ENCODE data around the gene NSUN7. TPM values are rescaled to one million over a fixed set of nuclear protein-coding genes. Genes with fewer than 3 reads are reported as not detected.
"Not testable (repeated sequence)": the region's sequence is repeated elsewhere in the genome, so short reads cannot be mapped to it uniquely, and the experiment has no call there.

The NSUN7 gene
- total and polyA plus RNA-seq, 9 of the 15 experiments (the other 6 are each of a cell fraction or from before 2014, with no cell fraction given): not detected

DNA sequence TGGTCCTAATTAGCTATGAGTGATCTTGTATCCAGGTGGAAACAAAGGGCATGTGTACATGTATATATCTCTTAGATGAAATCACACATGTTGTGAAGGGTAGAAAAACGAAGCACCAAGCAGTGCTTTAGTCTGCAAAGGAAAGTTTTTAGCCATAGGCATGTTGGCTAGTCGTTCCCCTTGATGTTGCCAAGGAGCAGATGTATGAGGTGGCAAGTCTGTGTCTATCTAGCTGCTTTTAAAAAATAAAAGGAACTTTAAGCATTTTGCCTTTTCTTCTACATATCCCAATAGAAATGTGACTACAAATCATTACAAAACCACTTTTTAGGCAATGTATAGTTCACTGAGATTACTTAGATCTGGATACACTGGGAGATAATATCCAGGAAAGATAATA, 63.1 kb downstream of the NSUN7 start:
- no peaks in the 10 kb centered on the region for H3K9me3 ChIP-seq (replicated peaks; ENCODE audit: control insufficient read depth, insufficient read depth, low read depth, low read length)
- FAIRE-seq (no peak), DNase-seq (ENCODE audit: extremely low read depth in 1 of 4, low spot score in 3 of 4) (no peak), ATAC-seq (no peak)
- no peaks in the 10 kb centered on the region for H3K79me2 ChIP-seq (ENCODE audit: control insufficient read depth, insufficient read depth, low read length)
- TF ChIP-seq SETDB1 (IDR thresholded peaks at IDR 0.05; ENCODE audit: low read length) (no peak), ZNF717 (CRISPR knock-in tag; IDR thresholded peaks at IDR 0.05) (no peak), HOXB6 (CRISPR knock-in tag; IDR thresholded peaks at IDR 0.05; ENCODE audit: borderline replicate concordance) (no peak), MTA1 (IDR thresholded peaks at IDR 0.05; ENCODE audit: borderline replicate concordance) (no peak), ZNF583 (CRISPR knock-in tag; IDR thresholded peaks at IDR 0.05) (no peak), FOXK2 (conservative IDR thresholded peaks at IDR 0.05 in 1 of 2, IDR thresholded peaks at IDR 0.05 in 1 of 2; ENCODE audit: low read depth in 2 of 2) (no peak), GABPB2 (CRISPR knock-in tag; conservative IDR thresholded peaks at IDR 0.05) (no peak), ZNF316 (IDR thresholded peaks at IDR 0.05) (no peak)
- TF ChIP-seq, protein P1, sequence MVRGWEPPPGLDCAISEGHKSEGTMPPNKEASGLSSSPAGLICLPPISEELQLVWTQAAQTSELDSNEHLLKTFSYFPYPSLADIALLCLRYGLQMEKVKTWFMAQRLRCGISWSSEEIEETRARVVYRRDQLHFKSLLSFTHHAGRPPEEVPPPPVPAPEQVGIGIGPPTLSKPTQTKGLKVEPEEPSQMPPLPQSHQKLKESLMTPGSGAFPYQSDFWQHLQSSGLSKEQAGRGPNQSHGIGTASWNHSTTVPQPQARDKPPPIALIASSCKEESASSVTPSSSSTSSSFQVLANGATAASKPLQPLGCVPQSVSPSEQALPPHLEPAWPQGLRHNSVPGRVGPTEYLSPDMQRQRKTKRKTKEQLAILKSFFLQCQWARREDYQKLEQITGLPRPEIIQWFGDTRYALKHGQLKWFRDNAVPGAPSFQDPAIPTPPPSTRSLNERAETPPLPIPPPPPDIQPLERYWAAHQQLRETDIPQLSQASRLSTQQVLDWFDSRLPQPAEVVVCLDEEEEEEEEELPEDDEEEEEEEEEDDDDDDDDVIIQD (CRISPR knock-in tag; IDR thresholded peaks at IDR 0.05): no peak
- TF ChIP-seq, protein P2, sequence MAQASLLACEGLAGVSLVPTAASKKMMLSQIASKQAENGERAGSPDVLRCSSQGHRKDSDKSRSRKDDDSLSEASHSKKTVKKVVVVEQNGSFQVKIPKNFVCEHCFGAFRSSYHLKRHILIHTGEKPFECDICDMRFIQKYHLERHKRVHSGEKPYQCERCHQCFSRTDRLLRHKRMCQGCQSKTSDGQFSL (CRISPR knock-in tag; IDR thresholded peaks at IDR 0.05): no peak
- TF ChIP-seq, protein P2 (tag; IDR thresholded peaks at IDR 0.05): no peak
- no TSS peak for BruUV-seq (replicated peaks)
- ChIA-PET POLR2A (no interaction called here), CTCF (ENCODE audit: low intra/inter-chr PET ratio) (no interaction called here)
- H3K4me2 ChIP-seq (ENCODE audit: insufficient read depth, low read length): no peak overlapping the region
- no peaks in the 10 kb centered on the region for H3K9me1 ChIP-seq (ENCODE audit: control insufficient read depth, insufficient read depth, low read length)
- no peak overlapping the region for H2AFZ ChIP-seq (ENCODE audit: low read depth, low read length)
- in situ Hi-C loops (cut with MboI) (no loop called here), intact Hi-C loops (cut with micrococcal nuclease) (no loop called here)
- peaks cover 7 to 9% of the 10 kb centered on the region in 2 experiments; a peak in 3 of 5 replicates for H3K27me3 ChIP-seq (ENCODE audit: control insufficient read depth in 2 of 2, insufficient read depth in 2 of 2, low read length in 2 of 2)
- H3K4me3 ChIP-seq: no peak overlapping the region
- no peak overlapping the region for H3K9ac ChIP-seq (ENCODE audit: insufficient read depth in 1 of 2, low read depth in 2 of 2, low read length in 2 of 2)
- H3K27ac ChIP-seq (ENCODE audit: extremely low read depth, low read depth, low read length): no peak overlapping the region
- no peaks in the 10 kb centered on the region for H4K20me1 ChIP-seq (replicated peaks; ENCODE audit: control insufficient read depth, insufficient read depth, low read length)
- WGBS (ENCODE audit: insufficient coverage, low coverage, missing lambda C conversion rate): 4% methylated on average over 2 of the region's 2 CpGs
- H3K36me3 ChIP-seq (ENCODE audit: control insufficient read depth, insufficient read depth, low read length): no peaks in the 10 kb centered on the region
- H3K4me1 ChIP-seq (replicated peaks in 1 of 2; ENCODE audit: control insufficient read depth in 2 of 2, insufficient read depth in 2 of 2, low read length in 2 of 2): no peaks in the 10 kb centered on the region

DNA sequence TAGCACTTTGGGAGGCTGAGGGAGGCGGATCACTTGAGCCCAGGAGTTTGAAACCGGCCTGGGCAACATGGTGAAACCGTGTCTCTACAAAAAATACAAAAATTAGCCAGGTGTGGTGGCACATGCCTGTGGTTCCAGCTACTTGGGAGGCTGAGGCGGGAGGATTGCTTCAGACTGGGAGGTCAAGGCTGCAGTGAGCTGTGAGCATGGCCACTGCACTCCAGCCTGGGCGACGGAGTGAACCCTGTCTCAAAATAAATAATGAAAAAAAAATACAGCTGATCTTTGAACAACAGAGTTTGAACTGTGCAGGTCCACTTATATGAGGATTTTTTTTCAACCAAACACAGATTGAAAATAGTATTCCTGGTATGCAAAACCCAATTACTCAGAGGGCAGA, 67.4 kb downstream of the NSUN7 start:
- CTCF ChIA-PET (ENCODE audit: low intra/inter-chr PET ratio); in situ Hi-C loops (cut with MboI); H3K4me2 ChIP-seq (ENCODE audit: insufficient read depth, low read length); H3K27ac ChIP-seq (ENCODE audit: extremely low read depth, low read depth, low read length); DNase-seq (ENCODE audit: extremely low read depth in 1 of 4, low spot score in 3 of 4); FAIRE-seq; H4K20me1 ChIP-seq (replicated peaks; ENCODE audit: control insufficient read depth, insufficient read depth, low read length); H3K4me3 ChIP-seq; H2AFZ ChIP-seq (ENCODE audit: low read depth, low read length); intact Hi-C loops (cut with micrococcal nuclease); H3K36me3 ChIP-seq (ENCODE audit: control insufficient read depth, insufficient read depth, low read length); H3K9me3 ChIP-seq (replicated peaks; ENCODE audit: control insufficient read depth, insufficient read depth, low read depth, low read length); H3K9me1 ChIP-seq (ENCODE audit: control insufficient read depth, insufficient read depth, low read length); H3K9ac ChIP-seq (ENCODE audit: insufficient read depth in 1 of 2, low read depth in 2 of 2, low read length in 2 of 2); H3K4me1 ChIP-seq (replicated peaks in 1 of 2; ENCODE audit: control insufficient read depth in 2 of 2, insufficient read depth in 2 of 2, low read length in 2 of 2); BruUV-seq (replicated peaks); ATAC-seq; H3K79me2 ChIP-seq (ENCODE audit: control insufficient read depth, insufficient read depth, low read length): not testable (repeated sequence)
- peaks cover 15 to 19% of the 10 kb centered on the region in 2 experiments; a peak in 3 of 5 replicates for H3K27me3 ChIP-seq (ENCODE audit: control insufficient read depth in 2 of 2, insufficient read depth in 2 of 2, low read length in 2 of 2)
- POLR2A ChIA-PET: interaction anchor here (0.6 kb wide), 1 partner anchor 20 kb away, joined by 3 read pairs; no protein-coding TSS in a partner anchor
- 4% methylated on average over 6 of the region's 6 CpGs for WGBS (ENCODE audit: insufficient coverage, low coverage, missing lambda C conversion rate)

Data from K562 (cell line).